Raji (cell line): ENCODE data around the gene NEDD9.

ENCODE experiments used
- POLR2A ChIP-seq: IDR thresholded peaks from 2 replicates; pipeline ENCODE4 v1.6.1; 2011; ENCODE audit warnings: low read depth, low read length, control low read depth; ENCODE audit not compliant: insufficient read depth

Gene NEDD9

DNA sequence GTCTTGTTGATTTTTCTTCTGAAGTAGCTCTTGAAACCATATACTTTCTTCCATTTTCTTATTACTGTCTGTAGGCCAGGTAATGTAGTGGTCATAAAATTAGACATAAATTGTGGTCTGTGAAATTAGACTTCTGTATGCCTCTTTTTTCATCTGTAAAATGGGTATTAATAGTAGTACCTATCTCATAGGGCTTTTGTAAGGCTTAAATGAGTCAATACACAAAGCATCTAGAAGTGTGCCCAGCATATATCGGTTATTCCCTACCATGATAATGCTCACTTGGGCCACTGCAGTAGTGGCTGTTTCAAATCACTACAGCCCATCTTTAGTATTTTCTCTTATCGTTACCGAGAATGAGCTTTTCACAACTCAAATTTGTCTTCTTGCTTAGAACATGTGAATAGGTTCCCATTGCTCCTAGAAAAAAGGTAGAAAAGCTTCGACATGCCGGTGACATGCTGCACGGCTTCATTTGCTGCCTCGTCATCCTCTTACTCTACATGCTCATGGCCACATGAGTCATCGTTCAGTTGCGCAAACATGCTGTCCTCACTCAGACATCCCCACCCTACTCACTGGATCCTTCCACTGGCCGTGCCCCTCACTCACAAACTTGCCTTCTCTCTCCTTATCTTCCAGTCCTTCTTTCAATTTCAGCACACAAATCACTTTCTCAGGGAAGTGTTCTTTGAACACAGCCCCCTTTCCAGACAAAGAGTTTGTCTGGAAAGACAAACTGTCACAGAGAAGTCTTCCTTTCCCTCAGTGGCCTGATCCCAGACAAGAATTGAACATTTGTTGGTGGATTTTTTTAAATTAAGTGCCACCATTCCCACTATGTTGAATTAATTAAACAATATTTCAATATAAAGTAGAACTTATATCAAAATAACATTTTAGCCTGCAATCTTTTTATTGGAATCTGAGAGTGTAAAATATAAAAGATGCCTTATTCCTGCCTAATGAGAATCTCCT, 88.8 kb downstream of the NEDD9 start:
- TF ChIP-seq POLR2A: no peak

DNA sequence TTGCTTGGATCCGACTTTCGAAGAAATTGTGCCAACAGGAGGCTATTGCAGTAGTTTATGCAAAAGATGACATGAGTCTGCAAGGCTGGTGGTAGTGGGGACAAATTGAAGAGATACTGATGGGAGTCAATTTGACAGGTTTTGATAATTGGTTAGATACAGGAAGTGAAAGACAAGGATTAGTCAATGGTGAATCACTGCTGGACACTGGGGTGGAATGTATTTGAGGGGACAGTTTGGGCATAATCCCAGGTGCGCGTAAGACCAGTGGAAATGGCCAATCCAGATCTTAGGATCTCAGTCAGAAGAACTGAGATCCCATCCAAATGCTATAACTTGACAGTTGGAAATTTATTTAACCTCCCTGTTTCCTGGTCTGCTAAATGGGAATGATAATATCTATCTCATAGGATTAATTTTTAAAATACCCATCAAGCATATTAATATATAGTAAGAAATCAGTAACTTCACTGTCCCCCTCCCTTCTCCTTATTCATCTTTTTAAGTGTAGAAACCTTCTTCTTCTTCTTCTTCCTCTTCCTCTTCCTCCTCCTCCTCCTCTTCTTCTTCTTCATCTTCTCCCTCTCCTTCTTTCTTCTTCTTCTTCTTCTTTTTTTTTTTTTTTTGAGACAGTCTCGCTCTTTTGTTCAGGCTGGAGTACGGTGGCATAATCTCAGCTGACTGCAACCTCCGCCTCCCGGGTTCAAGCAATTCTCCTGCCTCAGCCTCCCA, 90.0 kb downstream of the NEDD9 start:
- TF ChIP-seq POLR2A: no peak

DNA sequence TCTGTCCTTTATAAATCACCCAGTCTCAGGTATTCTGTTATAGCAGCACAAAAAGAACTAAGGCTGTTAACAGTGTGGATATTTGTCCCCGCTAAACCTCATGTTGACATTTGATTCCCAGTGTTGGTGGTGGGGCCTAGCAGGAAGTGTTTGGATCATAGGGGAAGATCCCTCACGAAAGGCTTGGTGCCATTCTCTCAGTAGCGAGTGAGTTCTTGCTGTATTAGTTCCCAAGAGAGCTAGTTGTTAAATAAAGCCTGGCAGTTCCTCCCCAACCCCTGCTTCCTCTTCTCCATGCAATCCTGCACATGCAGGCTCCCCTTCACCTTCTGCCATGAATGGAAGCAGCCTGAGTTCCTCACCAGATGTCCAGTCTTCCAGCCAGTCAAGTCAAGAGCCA, 91.2 kb downstream of the NEDD9 start:
- no peak for TF ChIP-seq POLR2A

DNA sequence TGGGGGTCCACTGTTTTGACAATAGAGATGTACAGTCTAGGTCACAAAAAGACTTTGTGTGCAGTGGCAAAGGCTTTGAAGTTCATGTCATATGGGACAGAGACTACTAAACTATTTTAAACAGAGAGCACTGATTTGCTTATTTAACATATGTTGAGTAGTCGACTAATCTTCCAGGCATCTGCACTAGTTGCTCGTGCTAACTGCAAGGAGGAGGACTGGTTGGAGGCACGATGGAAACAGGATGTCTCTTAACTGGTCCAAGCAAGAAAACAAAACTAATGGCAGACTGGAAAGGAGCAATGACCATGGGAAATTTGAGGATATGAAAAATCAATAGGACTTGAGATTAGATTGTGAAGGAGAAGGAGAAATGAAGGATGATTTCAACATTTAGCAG, 92.4 kb downstream of the NEDD9 start:
- no peak for TF ChIP-seq POLR2A

DNA sequence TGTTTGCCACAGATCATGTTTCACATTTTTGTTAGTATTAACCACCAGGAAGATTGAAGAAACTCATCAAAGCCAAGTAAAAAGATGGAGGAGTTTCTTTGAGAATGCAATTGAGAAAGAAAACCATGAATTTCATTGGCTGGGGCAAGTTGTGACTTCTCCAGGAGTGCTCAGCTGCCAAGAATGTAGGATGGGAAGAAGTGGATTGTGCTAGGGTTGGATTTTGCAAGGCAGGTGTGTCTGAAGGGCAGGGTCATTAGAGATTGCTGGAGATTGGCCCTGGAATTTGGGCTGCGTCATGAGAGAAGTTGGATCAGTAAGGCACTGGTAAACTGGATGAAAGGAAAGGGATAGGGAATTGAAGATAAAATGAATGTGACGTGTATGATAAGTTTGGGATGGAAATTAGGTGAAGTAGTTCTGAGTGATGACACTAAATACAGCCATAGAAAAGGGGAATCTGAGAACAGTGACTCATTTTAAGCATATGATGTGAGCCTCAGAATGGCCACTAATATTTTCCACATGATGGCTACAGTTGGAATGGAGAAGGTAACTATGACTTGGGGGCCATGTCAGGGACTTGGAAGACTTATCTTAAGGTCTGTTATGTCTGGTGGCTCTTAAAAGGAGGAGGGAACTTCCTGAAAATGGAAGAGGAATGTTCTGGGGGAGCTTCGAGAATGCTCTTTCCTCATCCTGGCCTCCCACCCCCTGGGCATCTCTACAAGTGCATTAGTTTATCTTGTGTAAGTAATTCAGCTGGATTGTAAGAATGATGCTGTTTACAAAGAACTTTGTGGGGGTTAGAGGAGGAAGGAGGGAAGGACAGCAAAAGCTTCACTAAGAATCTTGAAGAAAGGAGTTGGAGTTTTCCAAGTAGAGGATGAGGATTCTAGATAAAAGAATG, 93.2 kb downstream of the NEDD9 start:
- no peak for TF ChIP-seq POLR2A

DNA sequence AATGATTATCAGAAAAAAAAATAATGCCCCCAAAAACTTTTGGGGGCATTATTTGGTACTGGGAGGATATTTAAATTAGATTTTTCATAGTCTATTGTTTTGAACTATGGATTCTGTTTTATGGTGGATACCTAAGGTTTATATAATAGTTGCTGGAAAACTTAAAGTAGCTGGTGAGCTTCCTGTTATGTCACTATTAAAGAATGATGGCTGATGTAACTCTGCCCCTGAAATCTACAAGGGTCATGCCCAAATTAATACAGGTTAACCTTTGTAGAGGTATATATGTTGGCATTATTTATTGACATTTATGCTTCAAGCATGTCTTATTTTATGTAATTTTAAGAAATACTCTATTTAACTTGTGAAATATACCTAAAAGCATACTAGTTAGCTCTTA, 95.7 kb downstream of the NEDD9 start:
- TF ChIP-seq POLR2A: no peak
